22Rv1 (cell line): ENCODE measurements around the gene TWIST2.

Experiments used
- H3K27ac ChIP-seq: fragments of 450-650 bp; 2 replicates; pipeline ENCODE4 v1.5.1; 2017
- CTCF ChIP-seq: fragments of 450-650 bp; IDR thresholded peaks from 2 replicates; pipeline ENCODE4 v1.5.1; 2017; ENCODE audit warnings: mild to moderate bottlenecking
- ZFX ChIP-seq: fragments of 450-650 bp; IDR thresholded peaks from 2 replicates; pipeline ENCODE4 v1.6.1; 2017; ENCODE audit warnings: antibody characterized with exemption, borderline replicate concordance

TWIST2 gene

GRCh38 chr2:238904716-238905115 lies 56.8 kb downstream of the TWIST2 start:
- TF ChIP-seq ZFX (no peak), CTCF (no peak)
- H3K27ac ChIP-seq = no peak overlapping the region

DNA sequence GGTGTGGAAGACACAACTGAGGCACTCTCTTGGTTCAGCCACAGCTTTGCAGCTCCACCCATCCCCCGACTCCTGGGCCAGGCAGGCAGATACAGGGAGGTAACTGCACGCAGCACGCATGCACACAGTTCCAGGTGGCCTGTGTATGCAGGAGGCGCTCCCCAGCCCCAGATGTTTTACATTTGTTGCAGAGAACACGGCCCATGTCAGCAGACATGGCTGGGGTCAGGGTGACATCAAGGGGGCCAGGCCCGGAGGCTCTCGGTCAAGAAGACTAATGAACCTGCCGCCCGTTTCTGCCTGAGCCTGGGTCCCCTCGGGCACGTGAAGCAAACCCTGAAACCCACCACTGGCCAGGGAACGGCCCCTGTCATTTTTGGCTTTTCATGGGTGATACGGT lies 57.3 kb downstream of the TWIST2 start:
- no peak for TF ChIP-seq CTCF
- no peak for TF ChIP-seq ZFX
- H3K27ac ChIP-seq = no peak overlapping the region

DNA sequence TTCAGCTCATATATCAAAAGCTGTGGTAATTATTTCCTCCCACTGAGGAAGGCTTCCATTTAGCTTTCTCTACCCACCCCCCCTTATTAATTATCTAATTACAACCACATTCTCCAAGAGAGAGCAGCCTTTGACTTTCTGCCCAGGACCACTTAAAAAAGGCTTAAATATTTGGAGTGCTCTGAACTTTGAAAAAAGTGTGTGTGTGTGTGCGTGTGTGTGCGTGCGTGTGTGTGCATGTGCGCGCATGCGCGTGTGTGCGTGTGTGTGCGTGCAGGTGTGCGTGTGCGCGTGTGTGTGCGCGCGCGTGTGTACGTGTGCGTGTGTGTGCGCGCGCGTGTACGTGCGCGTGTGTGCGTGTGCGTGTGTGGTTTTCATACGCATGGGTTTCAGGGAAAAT lies 57.8 kb downstream of the TWIST2 start:
- H3K27ac ChIP-seq = no peak overlapping the region
- TF ChIP-seq CTCF (no peak), ZFX (no peak)

DNA sequence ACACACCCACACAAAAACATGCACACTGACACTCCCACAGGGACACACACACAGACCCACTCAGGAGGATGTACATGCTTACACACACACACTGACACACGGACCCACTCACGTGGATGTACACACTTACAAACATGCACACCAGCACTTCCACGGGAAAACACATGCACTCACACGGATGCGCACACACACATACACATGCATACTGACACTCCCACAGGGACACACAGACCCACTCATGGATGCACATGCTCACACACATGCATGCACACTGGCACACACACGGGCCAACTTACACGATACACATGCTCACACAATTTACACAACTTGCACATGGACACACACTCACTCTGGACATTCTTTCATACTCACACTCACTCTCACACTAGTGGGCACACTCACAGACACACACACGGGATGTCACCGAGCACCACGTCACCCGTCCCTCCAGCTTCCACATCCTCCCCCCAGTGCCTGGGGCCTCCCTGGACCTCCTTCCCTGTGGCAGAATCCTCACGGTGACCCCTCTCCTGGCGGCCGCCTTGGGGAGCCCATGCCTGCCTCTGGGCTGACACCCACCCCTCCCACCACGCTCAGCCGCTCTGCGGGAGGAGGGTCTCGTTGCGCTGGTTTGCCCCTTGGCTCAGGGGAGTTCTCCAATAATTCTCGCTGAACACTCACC lies 58.5 kb downstream of the TWIST2 start:
- TF ChIP-seq ZFX (no peak), CTCF (no peak)

DNA sequence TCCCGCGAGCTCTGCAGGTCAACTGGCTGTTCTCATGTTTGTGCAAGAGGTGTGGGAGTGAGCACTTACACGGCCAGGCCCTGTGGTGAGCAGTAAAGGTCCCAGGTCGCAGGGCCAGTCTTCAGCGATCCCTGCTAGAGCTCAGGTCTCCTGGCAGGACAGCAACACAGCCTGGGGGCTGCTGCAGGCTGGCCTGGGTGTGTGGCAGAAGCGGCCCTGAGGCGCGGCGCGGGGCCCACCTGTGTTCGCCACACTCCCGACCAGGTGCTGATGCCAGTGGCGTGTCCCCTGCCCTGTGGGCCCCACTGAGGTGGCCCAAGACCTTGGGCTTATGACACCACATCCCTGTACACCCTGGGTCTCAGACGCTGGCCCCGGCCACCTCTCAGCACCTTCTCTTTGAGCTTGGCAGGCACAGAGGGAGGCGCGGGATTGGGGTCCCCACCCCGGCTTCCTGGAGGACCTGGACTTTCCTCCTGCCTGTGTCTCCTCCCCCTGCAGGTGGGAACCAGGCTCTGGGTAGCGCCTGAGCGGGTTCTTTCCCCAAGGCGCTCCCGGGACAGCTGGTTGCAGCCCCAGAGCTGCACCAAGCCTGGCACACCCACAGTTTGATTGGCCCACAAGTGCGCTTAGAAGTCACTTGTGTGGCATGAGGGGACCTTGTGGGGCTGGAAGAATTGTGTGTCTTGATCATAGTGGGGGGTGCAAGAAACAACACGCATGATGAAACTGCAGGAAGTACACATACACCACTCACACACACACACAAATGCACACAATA lies 59.2 kb downstream of the TWIST2 start:
- no peak overlapping the region for H3K27ac ChIP-seq
- TF ChIP-seq ZFX (no peak), CTCF (no peak)

More for the DNA sequence above, 58.5 kb downstream of the TWIST2 start:
- H3K27ac ChIP-seq = no peak overlapping the region

- H3K27ac ChIP-seq = no peak overlapping the region
- TF ChIP-seq CTCF = no peak
- no peak for TF ChIP-seq ZFX
These were observed 59.9 kb downstream of the TWIST2 start for GRCh38 chr2:238907717-238908173.
